ENCODE data around the gene ACSS2.

GRCh38 chr20:34864216-34864615 lies 12.2 kb upstream of the ACSS2 start:
- TF ChIP-seq CTCF (IDR thresholded peaks at IDR 0.05; ENCODE audit: insufficient read depth, low read depth, low read length) (no peak), EZH2 (IDR thresholded peaks at IDR 0.05; ENCODE audit: insufficient read depth, low read length) (no peak)
